Measurements from ENCODE around the gene TJP1.
"Not testable (repeated sequence)": the region's sequence is repeated elsewhere in the genome, so short reads cannot be mapped to it uniquely, and the experiment has no call there.

- not testable (repeated sequence) for TF ChIP-seq CTCF, POLR2A (IDR thresholded peaks at IDR 0.05)
These were observed 4.8 kb downstream of the TJP1 start for GRCh38 chr15:29817455-29817854.
